HG03135 (cell line): ENCODE results near the gene SH2D1B.

Experiments
- ATAC-seq: cut with Tn5 transposase; IDR thresholded peaks from one replicate; pipeline ENCODE4 v1.9.1; 2021; ENCODE audit warnings: mild to moderate bottlenecking, moderate library complexity; ENCODE audit not compliant: unreplicated experiment

SH2D1B gene

GRCh38 chr1:162400790-162401355, 11.1 kb downstream of the SH2D1B start:
- ATAC-seq = no peak

- ATAC-seq = no peak
These were observed 12.8 kb downstream of the SH2D1B start for GRCh38 chr1:162398999-162399580.

GRCh38 chr1:162397943-162398560, 13.9 kb downstream of the SH2D1B start:
- ATAC-seq = no peak

- no peak for ATAC-seq
These were observed 14.9 kb downstream of the SH2D1B start for GRCh38 chr1:162397039-162397448.

GRCh38 chr1:162396201-162396906, 15.6 kb downstream of the SH2D1B start:
- no peak for ATAC-seq

GRCh38 chr1:162391790-162392563, 20.0 kb downstream of the SH2D1B start:
- no peak for ATAC-seq

GRCh38 chr1:162390396-162391185, 21.3 kb downstream of the SH2D1B start:
- no peak for ATAC-seq

GRCh38 chr1:162389971-162390370, 22.0 kb downstream of the SH2D1B start:
- ATAC-seq = no peak

- no peak for ATAC-seq
These were observed 22.7 kb downstream of the SH2D1B start for GRCh38 chr1:162389021-162389818.

- no peak for ATAC-seq
These were observed 23.3 kb downstream of the SH2D1B start for GRCh38 chr1:162388615-162389014.

- no peak for ATAC-seq
These were observed 23.8 kb downstream of the SH2D1B start for GRCh38 chr1:162388083-162388594.

GRCh38 chr1:162387226-162388082, 24.5 kb downstream of the SH2D1B start:
- ATAC-seq = no peak

- no peak for ATAC-seq
These were observed 25.4 kb downstream of the SH2D1B start for GRCh38 chr1:162386292-162387225.

GRCh38 chr1:162385702-162386101, 26.2 kb downstream of the SH2D1B start:
- no peak for ATAC-seq

GRCh38 chr1:162385280-162385623, 26.7 kb downstream of the SH2D1B start:
- no peak for ATAC-seq

- ATAC-seq = no peak
These were observed 27.2 kb downstream of the SH2D1B start for GRCh38 chr1:162384601-162385279.

- no peak for ATAC-seq
These were observed 27.8 kb downstream of the SH2D1B start for GRCh38 chr1:162384116-162384515.
